ENCODE data around the gene TPM1.

Gene TPM1

GRCh38 chr15:63025460-63025859, 17.1 kb upstream of the TPM1 start:
- FAIRE-seq (no peak), DNase-seq (ENCODE audit: insufficient read length, low spot score) (no peak)
- TF ChIP-seq CTCF (IDR thresholded peaks at IDR 0.05; ENCODE audit: insufficient read depth, missing control alignments): no peak

DNA sequence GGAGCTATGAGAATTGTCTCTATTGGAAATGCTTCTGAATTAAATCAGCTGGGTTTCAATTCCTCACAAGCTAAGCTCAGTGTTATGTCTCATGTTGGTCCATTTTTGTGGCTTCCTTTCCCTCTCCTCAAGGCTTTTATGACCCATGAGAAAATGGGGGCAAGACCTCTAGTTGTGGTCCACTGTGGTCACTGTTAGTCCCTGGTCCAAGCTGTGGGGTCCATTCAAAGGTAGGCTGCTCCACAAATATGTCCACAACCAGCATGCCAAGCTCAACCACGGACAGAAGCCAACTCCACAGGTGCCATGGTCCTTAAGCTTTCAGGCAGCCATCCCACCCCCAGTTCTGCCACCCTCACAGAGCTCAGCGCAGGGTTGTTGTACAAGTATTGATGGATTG, 14.9 kb upstream of the TPM1 start:
- TF ChIP-seq CTCF (IDR thresholded peaks at IDR 0.05; ENCODE audit: insufficient read depth, missing control alignments): no peak
- DNase-seq (ENCODE audit: insufficient read length, low spot score) (no peak), FAIRE-seq (no peak)

- no peak for TF ChIP-seq CTCF (IDR thresholded peaks at IDR 0.05; ENCODE audit: insufficient read depth, missing control alignments)
- no peak for FAIRE-seq
- DNase-seq (ENCODE audit: insufficient read length, low spot score): no peak
Measured at GRCh38 chr15:63028442-63029110, 14.0 kb upstream of the TPM1 start.

DNA sequence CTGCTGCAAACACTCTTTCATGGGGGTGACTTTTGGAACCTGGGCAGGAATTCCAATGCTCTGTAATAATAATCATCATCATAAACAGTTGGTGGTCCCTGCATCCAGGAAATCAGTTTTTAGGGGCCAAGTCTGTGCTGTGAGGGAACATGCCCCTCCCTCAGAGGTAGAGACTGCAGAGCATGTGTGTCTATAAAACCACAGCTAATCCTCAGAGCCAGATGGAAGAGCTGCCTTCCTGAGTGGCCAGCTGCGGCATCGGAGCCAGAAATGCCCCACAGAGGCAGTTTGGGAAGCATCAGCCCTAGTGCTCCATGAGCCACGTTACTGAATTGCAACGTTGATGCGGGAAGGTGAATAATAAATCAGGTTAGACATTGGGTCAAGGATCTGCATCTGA, 12.9 kb upstream of the TPM1 start:
- no peak for TF ChIP-seq CTCF (IDR thresholded peaks at IDR 0.05; ENCODE audit: insufficient read depth, missing control alignments)
- peak; percentile 67 for DNase-seq (ENCODE audit: insufficient read length, low spot score)
- no peak for FAIRE-seq

- FAIRE-seq (no peak), DNase-seq (ENCODE audit: insufficient read length, low spot score) (no peak)
- TF ChIP-seq CTCF (IDR thresholded peaks at IDR 0.05; ENCODE audit: insufficient read depth, missing control alignments): no peak
Measured at GRCh38 chr15:63030101-63030551, 12.4 kb upstream of the TPM1 start.

DNA sequence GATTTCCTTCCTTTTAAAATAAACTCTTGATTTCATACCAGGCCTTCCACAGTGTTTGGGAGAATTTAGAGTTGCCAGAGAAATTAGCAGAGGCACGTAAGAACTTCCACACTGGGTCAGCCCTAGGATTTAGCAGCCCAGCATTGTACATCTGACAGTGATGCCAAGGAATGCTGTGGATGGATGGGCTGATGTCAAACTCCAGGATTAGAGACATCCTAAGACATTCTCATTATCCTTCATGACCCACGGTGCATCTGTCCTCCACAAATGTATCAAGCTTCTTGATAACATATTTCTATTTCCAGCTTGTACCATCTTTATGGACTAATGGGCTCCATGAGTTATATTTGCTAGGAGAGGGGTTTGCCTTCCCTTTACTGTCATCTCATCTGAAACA, 8.0 kb upstream of the TPM1 start:
- FAIRE-seq: no peak
- no peak for TF ChIP-seq CTCF (IDR thresholded peaks at IDR 0.05; ENCODE audit: insufficient read depth, missing control alignments)

DNA sequence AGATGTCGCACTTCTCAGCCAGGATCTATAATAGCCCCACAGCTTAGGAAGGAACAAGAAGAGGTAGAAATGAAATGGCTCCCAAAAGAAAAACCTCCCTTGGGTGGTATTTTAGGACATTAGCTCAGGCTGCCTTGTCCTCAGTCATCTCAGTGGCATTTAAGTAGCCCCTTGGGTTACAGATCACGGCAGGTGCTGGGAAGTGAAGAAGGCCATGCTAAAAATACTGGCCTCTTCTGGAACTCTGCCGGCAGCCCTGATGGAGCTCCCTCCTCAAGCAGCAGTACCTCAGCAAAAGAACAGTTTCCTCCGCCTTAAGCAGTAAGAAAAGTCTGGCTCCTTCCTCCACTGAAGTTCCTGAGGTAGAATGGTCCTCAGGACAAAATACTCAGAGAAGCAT, 7.3 kb upstream of the TPM1 start:
- no peak for TF ChIP-seq CTCF (IDR thresholded peaks at IDR 0.05; ENCODE audit: insufficient read depth, missing control alignments)
- FAIRE-seq (no peak), DNase-seq (ENCODE audit: insufficient read length, low spot score) (no peak)

More for the DNA sequence above, 8.0 kb upstream of the TPM1 start:
- DNase-seq (ENCODE audit: insufficient read length, low spot score): no peak
